ENCODE results near the gene SPTBN1. TPM values are rescaled to one million over a fixed set of nuclear protein-coding genes. Genes with fewer than 3 reads are reported as not detected.

Gene SPTBN1
- total and polyA plus RNA-seq, 2 of the 4 experiments (the other 2 are of a cell fraction), result 49.1 to 241 TPM

DNA sequence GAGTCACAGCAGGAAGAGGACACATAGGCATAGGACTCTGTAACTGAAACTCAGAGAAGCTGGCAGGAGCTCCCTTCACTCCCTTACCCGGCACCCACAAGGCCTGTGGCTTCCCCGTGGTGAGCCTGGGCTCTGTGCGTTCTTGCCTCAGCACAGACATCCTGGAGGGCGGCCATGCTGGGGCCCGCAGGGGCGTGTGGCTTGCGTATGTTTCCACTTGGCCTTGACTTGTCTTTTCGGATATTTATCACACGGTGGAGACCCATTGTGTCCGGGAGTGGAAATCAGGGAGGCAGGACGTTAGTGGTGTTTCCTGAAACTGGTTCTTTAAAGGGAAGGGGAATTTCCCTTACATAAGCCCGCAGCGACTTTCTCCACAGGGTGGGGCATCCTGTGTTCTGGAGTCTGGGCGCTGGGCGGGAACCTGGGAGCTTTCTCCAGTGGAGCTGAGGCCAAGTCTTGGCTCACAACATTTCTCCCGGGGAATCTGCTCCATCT is 217.4 kb downstream of the SPTBN1 start:
- Histone ChIP-seq H4K5ac (ENCODE audit: low read depth, low read length) (no peak overlapping the region), H2BK5ac (ENCODE audit: low read depth, low read length, poor library complexity, severe bottlenecking) (no peak overlapping the region), H2BK15ac (ENCODE audit: low read depth, low read length) (no peak overlapping the region), H2AK5ac (ENCODE audit: low read depth, low read length) (no peak overlapping the region), H3K4me3 (ENCODE audit: insufficient read depth, low read depth, low read length) (no peak overlapping the region), H4K8ac (ENCODE audit: low read depth in 2 of 2, low read length in 2 of 2) (no peak overlapping the region), H3K18ac (ENCODE audit: low read depth, low read length) (peak overlapping the region; percentile 45; the same call in 1 of the 2 replicates), H4K20me1 (ENCODE audit: insufficient read depth, low read length) (peaks cover 5% of the 10 kb centered on the region; the same call in 1 of the 2 replicates), H3K9ac (ENCODE audit: low read depth, low read length) (no peak overlapping the region), H3K79me1 (ENCODE audit: low read depth in 1 of 2, low read length in 2 of 2) (peaks cover 2 to 17% of the 10 kb centered on the region in 2 experiments; a peak in 2 of 4 replicates), H4K91ac (ENCODE audit: insufficient read depth, low read depth, low read length) (peak overlapping the region; percentile 20; the same call in 1 of the 2 replicates), H2BK120ac (ENCODE audit: low read depth, low read length) (no peak overlapping the region), H3K9me1 (ENCODE audit: insufficient read depth, low read length) (peaks cover 14% of the 10 kb centered on the region), H3K23ac (ENCODE audit: low read depth, low read length) (no peak overlapping the region), H3K36me3 (ENCODE audit: control insufficient read depth, insufficient read depth, low read length) (peaks cover 5% of the 10 kb centered on the region; the same call in 1 of the 2 replicates), H3K27ac (ENCODE audit: insufficient read depth, low read length) (no peak overlapping the region), H2BK20ac (ENCODE audit: low read depth, low read length) (no peak overlapping the region), H3K4me1 (ENCODE audit: control insufficient read depth, insufficient read depth, low read length) (peaks cover 22% of the 10 kb centered on the region), H3K14ac (replicated peaks; ENCODE audit: low read depth, low read length) (no peak overlapping the region), H3K4ac (ENCODE audit: low read depth, low read length) (no peak overlapping the region; the same call in 1 of the 2 replicates), H3K9me3 (ENCODE audit: control insufficient read depth, insufficient read depth, low read length) (no peaks in the 10 kb centered on the region), H3K4me2 (ENCODE audit: low read depth, low read length) (no peak overlapping the region), H2AFZ (replicated peaks; ENCODE audit: low read length, poor library complexity) (no peak overlapping the region), H3K56ac (ENCODE audit: extremely low read depth, insufficient read depth, low read length) (no peak overlapping the region), H2AK9ac (replicated peaks; ENCODE audit: low read depth, low read length, poor library complexity) (no peak overlapping the region), H3K27me3 (ENCODE audit: control insufficient read depth, insufficient read depth, low read length) (no peaks in the 10 kb centered on the region)
- no TSS peak for BruUV-seq (replicated peaks)
- TF ChIP-seq POLR2A (IDR thresholded peaks at IDR 0.05; ENCODE audit: low read depth, low read length) (no peak), RCOR1 (IDR thresholded peaks at IDR 0.05; ENCODE audit: insufficient replicate concordance, low read length) (no peak)
- in situ Hi-C loops (cut with MboI; ENCODE audit: low sequenced_read_pairs), result no loop called here
- dilution Hi-C loops (cut with HindIII; ENCODE audit: low sequenced_read_pairs, unreplicated experiment), result no loop called here
- ChIA-PET CTCF (interaction anchor here (0.7 kb wide), 1 partner anchor 31 kb away, joined by 3 read pairs; no protein-coding TSS in a partner anchor), POLR2A (ENCODE audit: unreplicated experiment) (no interaction called here)
- DNase-seq (no peak), ATAC-seq (ENCODE audit: low read depth) (no peak)
- intact Hi-C loops (cut with micrococcal nuclease), result no loop called here
- WGBS, 2 experiments (ENCODE audit: extremely low coverage in 2 of 2, insufficient read length in 1 of 2), result 40% methylated on average over 1 of the region's 16 CpGs; no CpG with 5 or more reads in 1 of the 2 experiments

Measured in IMR-90 (cell line).